Naive B cell (primary cell): ENCODE results near the gene MEGF6. TPM values are rescaled to one million over a fixed set of nuclear protein-coding genes. Genes with fewer than 3 reads are reported as not detected.

Source experiments
- ATAC-seq, 2 donors: fragments of 150-1000 bp; cut with Tn5 transposase; 2 replicates each; pipeline ENCODE4 v1.10.0; 2021; ENCODE audit warnings: low read depth in 2 of 2, mild to moderate bottlenecking in 2 of 2, moderate library complexity in 2 of 2
- DNase-seq: peaks from one replicate; pipeline ENCODE4 v3.0.0; 2022
- H3K27ac Mint-ChIP-seq, 6 donors: one replicate each; pipeline ENCODE4 v1.8.0; 2020 to 2022; ENCODE audit warnings: mild to moderate bottlenecking in 6 of 6, mixed read lengths in 6 of 6, moderate library complexity in 5 of 6, inconsistent platforms in 2 of 6
- H3K27me3 Mint-ChIP-seq, 3 donors: one replicate each; pipeline ENCODE4 v1.8.0; 2021 to 2022; ENCODE audit warnings: mixed read lengths in 3 of 3, mild to moderate bottlenecking in 1 of 3
- H3K36me3 Mint-ChIP-seq, 2 donors: one replicate each; pipeline ENCODE4 v1.8.0; 2020 to 2022; ENCODE audit warnings: mixed read lengths in 2 of 2, inconsistent platforms in 1 of 2, mild to moderate bottlenecking in 1 of 2
- H3K4me1 Mint-ChIP-seq, 3 donors: one replicate each; pipeline ENCODE4 v1.8.0; 2020 to 2022; ENCODE audit warnings: mixed read lengths in 3 of 3, inconsistent platforms in 1 of 3, mild to moderate bottlenecking in 1 of 3, moderate library complexity in 1 of 3
- H3K4me3 Mint-ChIP-seq, 8 donors: one replicate each; pipeline ENCODE4 v1.8.0; 2020 to 2022; ENCODE audit warnings: mild to moderate bottlenecking in 8 of 8, mixed read lengths in 8 of 8, moderate library complexity in 8 of 8, inconsistent platforms in 2 of 8
- H3K9me3 Mint-ChIP-seq, 7 donors: one replicate each; pipeline ENCODE4 v1.8.0; 2020 to 2022; ENCODE audit warnings: mixed read lengths in 7 of 7, mild to moderate bottlenecking in 5 of 7, inconsistent platforms in 2 of 7, moderate library complexity in 1 of 7
- polyA plus RNA-seq, 6 donors: library from polyadenylated mRNA; unstranded; fragments of 300-500 nt; fragmentation: Illumina TruSeq; gene quantifications; one replicate each; pipeline ENCODE4 v1.2.3, GENCODE V29; 2021; ENCODE audit warnings: low read depth in 6 of 6

Gene MEGF6
- polyA plus RNA-seq, 6 donors from 2014 or later: 3.1 to 8.8 (median 4.3) TPM; not detected in 1

DNA sequence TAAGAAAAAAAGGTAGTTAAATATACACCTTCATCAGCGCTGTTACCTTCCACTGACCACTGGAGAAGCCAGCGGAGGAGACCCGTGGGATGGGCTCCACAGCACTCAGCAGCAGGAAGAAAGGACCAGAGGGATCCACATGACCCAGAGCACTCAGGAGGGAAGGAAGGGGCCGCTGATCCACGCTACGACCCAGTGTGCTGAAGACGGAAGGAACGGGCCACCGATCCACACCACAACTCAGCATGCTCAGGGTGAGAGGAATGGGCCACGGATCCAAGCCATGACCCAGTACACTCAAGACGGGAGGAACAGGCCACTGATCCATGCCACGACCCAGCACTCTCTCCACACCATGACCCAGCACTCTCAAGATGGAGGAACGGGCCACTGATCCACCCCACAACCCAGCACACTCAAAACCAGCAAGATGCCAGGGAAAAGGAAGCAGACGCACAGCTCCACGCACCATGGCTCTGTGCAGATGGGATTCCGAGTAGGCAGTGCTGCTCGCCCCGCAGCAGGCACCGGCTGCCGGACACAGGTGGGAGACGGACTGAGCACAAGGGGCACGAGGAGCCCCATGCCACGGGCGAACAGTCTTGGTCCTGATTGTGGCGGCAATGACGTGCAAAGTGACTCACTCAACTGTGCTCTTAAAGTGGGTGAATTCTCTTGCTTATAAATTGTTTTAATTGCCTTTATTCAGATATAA lies 29.9 kb upstream of the MEGF6 start:
- Mint-ChIP-seq H3K27me3 (no peaks in the 10 kb centered on the region), H3K4me1 (peaks cover 4 to 9% (median 6%) of the 10 kb centered on the region in 3 donors), H3K36me3 (peaks cover 15 to 16% of the 10 kb centered on the region in 2 donors), H3K9me3 (no peaks in the 10 kb centered on the region), H3K4me3 (no peak overlapping the region), H3K27ac (no peak overlapping the region)
- DNase-seq (no peak), ATAC-seq (no peak)

- DNase-seq: no peak
- H3K9me3 Mint-ChIP-seq: no peaks in the 10 kb centered on the region
- no peaks in the 10 kb centered on the region for H3K27me3 Mint-ChIP-seq
- H3K27ac Mint-ChIP-seq: no peak overlapping the region
- ATAC-seq: no peak
- H3K4me3 Mint-ChIP-seq: no peak overlapping the region
- H3K36me3 Mint-ChIP-seq: peaks cover 12 to 14% of the 10 kb centered on the region in 2 donors
- H3K4me1 Mint-ChIP-seq: peaks cover 4 to 10% (median 6%) of the 10 kb centered on the region in 3 donors
Observed at GRCh38 chr1:3640121-3640837, 29.0 kb upstream of the MEGF6 start.

GRCh38 chr1:3639397-3639911 lies 28.1 kb upstream of the MEGF6 start:
- no peak for DNase-seq
- Mint-ChIP-seq H3K9me3 (no peaks in the 10 kb centered on the region), H3K27me3 (no peaks in the 10 kb centered on the region), H3K4me1 (peaks cover 4 to 10% (median 6%) of the 10 kb centered on the region in 3 donors), H3K36me3 (peaks cover 12 to 17% of the 10 kb centered on the region in 2 donors), H3K4me3 (no peak overlapping the region), H3K27ac (no peak overlapping the region)
- ATAC-seq: no peak

GRCh38 chr1:3638676-3639075 lies 27.4 kb upstream of the MEGF6 start:
- Mint-ChIP-seq H3K4me3 (no peak overlapping the region), H3K27ac (no peak overlapping the region), H3K9me3 (no peaks in the 10 kb centered on the region), H3K36me3 (peaks cover 12 to 21% of the 10 kb centered on the region in 2 donors), H3K27me3 (no peaks in the 10 kb centered on the region), H3K4me1 (peaks cover 4 to 10% (median 6%) of the 10 kb centered on the region in 3 donors)
- no peak for DNase-seq
- ATAC-seq: no peak

GRCh38 chr1:3638027-3638426 lies 26.7 kb upstream of the MEGF6 start:
- H3K27me3 Mint-ChIP-seq: no peaks in the 10 kb centered on the region
- H3K4me1 Mint-ChIP-seq: peaks cover 4 to 10% (median 6%) of the 10 kb centered on the region in 3 donors
- H3K4me3 Mint-ChIP-seq: no peak overlapping the region
- H3K36me3 Mint-ChIP-seq: peaks cover 12 to 21% of the 10 kb centered on the region in 2 donors
- no peak overlapping the region for H3K27ac Mint-ChIP-seq
- DNase-seq (no peak), ATAC-seq (no peak)
- no peaks in the 10 kb centered on the region for H3K9me3 Mint-ChIP-seq

DNA sequence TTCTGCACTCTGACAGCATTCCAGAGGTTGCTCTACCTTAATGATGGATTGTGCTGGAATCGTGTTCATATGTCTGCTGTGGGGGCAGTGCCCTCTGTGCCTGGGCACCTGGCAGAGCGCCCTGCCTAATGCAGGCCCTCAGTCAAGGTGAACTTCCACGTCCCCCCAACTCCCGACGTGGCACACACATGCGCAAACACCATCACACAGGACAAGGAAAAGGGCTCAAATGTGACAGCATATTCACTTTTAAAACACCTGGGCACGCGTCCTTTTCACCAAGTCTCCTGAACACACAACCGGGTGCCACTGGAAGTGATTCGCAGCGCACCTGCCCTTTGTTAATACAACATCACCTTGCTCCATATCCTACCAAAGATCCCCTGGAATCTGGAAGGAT lies 25.2 kb upstream of the MEGF6 start:
- Mint-ChIP-seq H3K4me1 (peaks cover 0 to 5% (median 0%) of the 10 kb centered on the region in 3 donors), H3K4me3 (no peak overlapping the region), H3K9me3 (no peaks in the 10 kb centered on the region), H3K36me3 (peaks cover 5 to 21% of the 10 kb centered on the region in 2 donors), H3K27ac (peak overlapping the region in 1 of 6 donors; percentile 42), H3K27me3 (no peaks in the 10 kb centered on the region)
- no peak for ATAC-seq
- no peak for DNase-seq

DNA sequence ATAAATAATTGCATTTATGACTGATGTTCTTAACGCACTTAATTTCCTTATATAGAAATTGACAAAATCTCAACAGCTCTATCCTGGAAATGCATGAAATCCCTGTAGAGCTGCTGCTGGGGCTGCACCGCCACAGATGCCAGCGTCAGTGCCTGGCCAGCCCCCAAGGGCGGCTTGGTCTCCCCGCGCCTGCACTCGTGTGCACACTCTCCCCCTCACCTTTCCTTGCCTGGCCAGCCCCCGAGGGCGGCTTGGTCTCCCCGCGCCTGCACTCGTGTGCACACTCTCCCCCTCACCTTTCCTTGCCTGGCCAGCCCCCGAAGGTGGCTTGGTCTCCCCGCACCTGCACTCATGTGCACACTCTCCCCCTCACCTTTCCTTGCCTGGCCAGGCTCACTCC lies 24.8 kb upstream of the MEGF6 start:
- H3K4me1 Mint-ChIP-seq: peaks cover 0 to 5% (median 0%) of the 10 kb centered on the region in 3 donors
- H3K4me3 Mint-ChIP-seq: no peak overlapping the region
- peak overlapping the region in 1 of 6 donors; percentile 42 for H3K27ac Mint-ChIP-seq
- no peak for DNase-seq
- H3K9me3 Mint-ChIP-seq: no peaks in the 10 kb centered on the region
- H3K27me3 Mint-ChIP-seq: no peaks in the 10 kb centered on the region
- no peak for ATAC-seq
- H3K36me3 Mint-ChIP-seq: peaks cover 4 to 21% of the 10 kb centered on the region in 2 donors

DNA sequence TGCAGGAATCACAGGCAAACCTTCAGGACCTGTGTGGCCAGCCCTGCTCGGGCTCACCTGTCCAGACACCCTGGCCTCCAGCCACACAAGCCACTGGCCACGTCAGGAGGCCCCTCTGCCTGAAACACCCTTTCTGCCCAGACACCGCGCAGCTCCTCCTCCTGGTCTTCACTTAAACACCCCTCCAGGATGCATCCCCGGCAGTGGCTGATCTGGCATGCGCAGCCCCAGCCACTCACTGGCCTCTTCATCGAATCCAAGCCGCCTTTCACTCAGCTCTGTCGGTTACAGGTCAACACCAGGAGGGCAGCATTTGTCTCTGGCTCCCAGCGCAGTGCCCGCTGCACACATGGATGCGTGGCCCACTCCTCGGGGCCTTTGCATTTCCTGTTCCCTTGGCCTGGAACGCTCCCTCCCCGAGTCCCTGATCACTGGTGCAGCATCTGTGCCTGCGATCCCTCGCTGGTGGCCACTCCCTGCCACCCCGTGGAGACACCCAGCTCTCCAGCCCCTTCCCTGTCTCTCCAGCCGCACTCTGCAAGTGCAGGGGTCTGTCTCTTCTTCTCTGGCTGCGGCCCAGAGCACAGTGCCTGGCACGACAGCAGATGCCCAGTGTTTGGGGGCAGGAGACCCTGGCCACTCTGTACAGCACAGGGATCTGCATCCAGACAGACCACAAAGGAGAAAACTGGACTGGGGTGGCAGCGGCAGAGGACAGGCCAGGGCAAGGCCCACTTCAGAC lies 22.9 kb upstream of the MEGF6 start:
- peak overlapping the region in 1 of 6 donors; percentile 74 for H3K27ac Mint-ChIP-seq

GRCh38 chr1:3633344-3634058 lies 22.2 kb upstream of the MEGF6 start:
- no peaks in the 10 kb centered on the region for H3K27me3 Mint-ChIP-seq
- H3K9me3 Mint-ChIP-seq: no peaks in the 10 kb centered on the region
- H3K4me1 Mint-ChIP-seq: peaks cover 0 to 5% (median 0%) of the 10 kb centered on the region in 3 donors
- ATAC-seq: no peak
- H3K4me3 Mint-ChIP-seq: no peak overlapping the region
- H3K36me3 Mint-ChIP-seq: peaks cover 4 to 21% of the 10 kb centered on the region in 2 donors
- DNase-seq: no peak
- H3K27ac Mint-ChIP-seq: no peak overlapping the region

More for the DNA sequence above, 22.9 kb upstream of the MEGF6 start:
- DNase-seq: no peak
- peaks cover 4 to 21% of the 10 kb centered on the region in 2 donors for H3K36me3 Mint-ChIP-seq
- no peak for ATAC-seq
- H3K27me3 Mint-ChIP-seq: no peaks in the 10 kb centered on the region
- no peaks in the 10 kb centered on the region for H3K9me3 Mint-ChIP-seq
- H3K4me3 Mint-ChIP-seq: no peak overlapping the region
- peaks cover 0 to 5% (median 0%) of the 10 kb centered on the region in 3 donors for H3K4me1 Mint-ChIP-seq

- peaks cover 0 to 5% (median 0%) of the 10 kb centered on the region in 3 donors for H3K4me1 Mint-ChIP-seq
- ATAC-seq: no peak
- DNase-seq: no peak
- peaks cover 4 to 21% of the 10 kb centered on the region in 2 donors for H3K36me3 Mint-ChIP-seq
- no peaks in the 10 kb centered on the region for H3K27me3 Mint-ChIP-seq
- H3K4me3 Mint-ChIP-seq: no peak overlapping the region
- peak overlapping the region in 2 of 6 donors; percentile 36 to 62 for H3K27ac Mint-ChIP-seq
- H3K9me3 Mint-ChIP-seq: no peaks in the 10 kb centered on the region
Observed at GRCh38 chr1:3632716-3633343, 21.5 kb upstream of the MEGF6 start.

- H3K4me3 Mint-ChIP-seq: no peak overlapping the region
Observed at GRCh38 chr1:3632298-3632697, 21.0 kb upstream of the MEGF6 start.

More at GRCh38 chr1:3632298-3632697, 21.0 kb upstream of the MEGF6 start:
- ATAC-seq: no peak
- Mint-ChIP-seq H3K36me3 (peaks cover 0 to 21% of the 10 kb centered on the region in 2 donors), H3K9me3 (no peaks in the 10 kb centered on the region), H3K4me1 (peaks cover 0 to 5% (median 0%) of the 10 kb centered on the region in 3 donors), H3K27ac (peak overlapping the region in 1 of 6 donors; percentile 36), H3K27me3 (no peaks in the 10 kb centered on the region)
- no peak for DNase-seq
